Uterus (tissue), 4 donors: ENCODE data around the gene CAMK1. TPM values are rescaled to one million over a fixed set of nuclear protein-coding genes. Genes with fewer than 3 reads are reported as not detected.

Source experiments
- DNase-seq, 2 donors: peaks; one replicate each; pipeline ENCODE4 v3.0.0-alpha.2; 2019 to 2020
- H3K27ac ChIP-seq, 2 donors: fragments of 200-600 bp; sonication (generic); 1 replicate in 1 of 2; 2 replicates in 1 of 2; pipeline ENCODE4 v1.5.1; 2016 to 2018
- H3K27me3 ChIP-seq, 2 donors: fragments of 200-600 bp; sonication (generic); one replicate each; pipeline ENCODE4 v1.5.1; 2018 to 2019; ENCODE audit warnings: control low read depth in 1 of 2
- H3K36me3 ChIP-seq, 2 donors: fragments of 200-600 bp; sonication (generic); one replicate each; pipeline ENCODE4 v1.5.1; 2019; ENCODE audit warnings: control low read depth in 1 of 2
- H3K4me1 ChIP-seq, 2 donors: fragments of 200-600 bp; sonication (generic); one replicate each; pipeline ENCODE4 v1.5.1; 2018 to 2019; ENCODE audit warnings: control low read depth in 1 of 2
- H3K4me3 ChIP-seq, 2 donors: fragments of 200-600 bp; sonication (generic); 1 replicate in 1 of 2; 2 replicates in 1 of 2; pipeline ENCODE4 v1.5.1; 2018 to 2019; ENCODE audit warnings: mild to moderate bottlenecking in 1 of 2
- H3K9me3 ChIP-seq, 2 donors: fragments of 200-600 bp; sonication (generic); one replicate each; pipeline ENCODE4 v1.5.1; 2019; ENCODE audit warnings: control low read depth in 1 of 2
- CTCF ChIP-seq, 4 experiments: fragments of 200-600 bp in 2 of 4; fragments of 450-650 bp in 2 of 4; sonication (generic) in 2 of 4; IDR thresholded peaks; one replicate each; pipeline ENCODE4 v1.5.1; 2016 to 2019; ENCODE audit warnings: antibody characterized with exemption in 4 of 4, mild to moderate bottlenecking in 2 of 4, moderate library complexity in 1 of 4
- POLR2A ChIP-seq, 2 donors: fragments of 450-650 bp; IDR thresholded peaks; one replicate each; pipeline ENCODE4 v1.6.1; 2016; ENCODE audit warnings: antibody characterized with exemption in 2 of 2, mild to moderate bottlenecking in 1 of 2, moderate library complexity in 1 of 2
- intact Hi-C: fragments of 100-400 bp; cut with DNase I; formaldehyde crosslinking; loops from one replicate; pipeline ENCODE4 v1.15.1; 2023; ENCODE audit warnings: low total_unique reads
- total RNA-seq, 4 donors: library from RNA; depleted of rRNA in 3 of 4; stranded (reverse); fragments of >200 nt in 3 of 4; gene quantifications; one replicate each; pipeline versions ENCODE4 v1.1.0 to v1.2.4, GENCODE V29; 2014 to 2023
- donor health status: DM: yes; HTN: yes; CAD: no.

CAMK1 gene
- total RNA-seq, 4 donors from 2014 or later = 19.1 to 63.0 (median 56.7) TPM

GRCh38 chr3:9794400-9794799 is 24.7 kb upstream of the CAMK1 start:
- TF ChIP-seq POLR2A (IDR thresholded peaks at IDR 0.05) = no peak
- no peak for TF ChIP-seq CTCF (IDR thresholded peaks at IDR 0.05)
- intact Hi-C loops = no loop called here
- Histone ChIP-seq H3K27ac (no peak overlapping the region), H3K36me3 (no peaks in the 10 kb centered on the region), H3K4me1 (no peaks in the 10 kb centered on the region), H3K27me3 (no peaks in the 10 kb centered on the region), H3K4me3 (no peak overlapping the region), H3K9me3 (no peaks in the 10 kb centered on the region)
- DNase-seq = no peak

- Histone ChIP-seq H3K27ac (peak overlapping the region; percentile 98), H3K27me3 (no peaks in the 10 kb centered on the region), H3K36me3 (no peaks in the 10 kb centered on the region), H3K4me3 (peak overlapping the region; percentile 99 to 100), H3K9me3 (no peaks in the 10 kb centered on the region), H3K4me1 (no peaks in the 10 kb centered on the region)
- intact Hi-C loops = no loop called here
- TF ChIP-seq POLR2A (IDR thresholded peaks at IDR 0.05) = no peak
- TF ChIP-seq CTCF (IDR thresholded peaks at IDR 0.05) = no peak
- no peak for DNase-seq
Measured at GRCh38 chr3:9793161-9793781, 23.5 kb upstream of the CAMK1 start.

GRCh38 chr3:9792405-9793160 is 22.8 kb upstream of the CAMK1 start, which contains the start of the genes ARPC4 and TADA3:
ARPC4 (plus strand) TSS chr3:9793082; CDS start chr3:9793122, 40 bp downstream.
TADA3 (minus strand) TSS chr3:9792473; CDS start chr3:9791466, 1,007 bp downstream.
- peak within 1 kb of the TSS; percentile 99 to 100 for H3K4me3 ChIP-seq
- intact Hi-C loops = no loop called here
- H3K27me3 ChIP-seq = no peaks in the 10 kb centered on the region
- peak; percentile 92 to 93 for DNase-seq
- H3K36me3 ChIP-seq = no peaks in the 10 kb centered on the region
- peak within 1 kb of the TSS; percentile 98 for H3K27ac ChIP-seq
- TF ChIP-seq POLR2A (IDR thresholded peaks at IDR 0.05) (peak; percentile 33 to 72), CTCF (IDR thresholded peaks at IDR 0.05) (peak in 2 of 4 experiments; percentile 17 to 49)
- H3K9me3 ChIP-seq = no peaks in the 10 kb centered on the region
- no peaks in the 10 kb centered on the region for H3K4me1 ChIP-seq

- no peaks in the 10 kb centered on the region for H3K27me3 ChIP-seq
- H3K4me3 ChIP-seq = peak overlapping the region; percentile 99 to 100
- no peak for DNase-seq
- H3K27ac ChIP-seq = peak overlapping the region; percentile 98
- TF ChIP-seq POLR2A (IDR thresholded peaks at IDR 0.05) (no peak), CTCF (IDR thresholded peaks at IDR 0.05) (no peak)
- H3K4me1 ChIP-seq = no peaks in the 10 kb centered on the region
- no peaks in the 10 kb centered on the region for H3K36me3 ChIP-seq
- intact Hi-C loops = no loop called here
- no peaks in the 10 kb centered on the region for H3K9me3 ChIP-seq
Measured at GRCh38 chr3:9791790-9792404, 22.1 kb upstream of the CAMK1 start.

GRCh38 chr3:9791127-9791526 is 21.4 kb upstream of the CAMK1 start:
- no peak for DNase-seq
- no peaks in the 10 kb centered on the region for H3K4me1 ChIP-seq
- peak overlapping the region in 1 of 2 donors; percentile 98 for H3K27ac ChIP-seq
- H3K9me3 ChIP-seq = no peaks in the 10 kb centered on the region
- H3K27me3 ChIP-seq = no peaks in the 10 kb centered on the region
- intact Hi-C loops = no loop called here
- TF ChIP-seq POLR2A (IDR thresholded peaks at IDR 0.05) = no peak
- TF ChIP-seq CTCF (IDR thresholded peaks at IDR 0.05) = no peak
- H3K36me3 ChIP-seq = no peaks in the 10 kb centered on the region
- no peak overlapping the region for H3K4me3 ChIP-seq
